ENCODE measurements around the gene TCOF1. TPM values are rescaled to one million over a fixed set of nuclear protein-coding genes. Genes with fewer than 3 reads are reported as not detected.
A peak's percentile ranks its signal among the peaks of the same experiment; 100 is the strongest.

TCOF1 gene
- total and polyA plus RNA-seq, 2 experiments from 2014 or later = 86.8 to 165 TPM

- H3K9me2 ChIP-seq (ENCODE audit: insufficient read depth) = no peaks in the 10 kb centered on the region
- TF ChIP-seq POLR2AphosphoS5 (IDR thresholded peaks at IDR 0.05; ENCODE audit: low read depth) = no peak
- TF ChIP-seq JUNB (IDR thresholded peaks at IDR 0.05; ENCODE audit: unreplicated experiment) = no peak
- no peak for TF ChIP-seq CTCF (conservative IDR thresholded peaks at IDR 0.05; ENCODE audit: low read depth in 2 of 2)
- no peak for TF ChIP-seq EZH2phosphoT487 (IDR thresholded peaks at IDR 0.05; ENCODE audit: unreplicated experiment)
- TF ChIP-seq STAT1 (IDR thresholded peaks at IDR 0.05; ENCODE audit: unreplicated experiment) = no peak
- TF ChIP-seq ZNF331 (CRISPR knock-in tag; IDR thresholded peaks at IDR 0.05; ENCODE audit: low read depth) = no peak
- TF ChIP-seq ZNF462 (CRISPR knock-in tag; IDR thresholded peaks at IDR 0.05) = no peak
- TF ChIP-seq, protein P1, sequence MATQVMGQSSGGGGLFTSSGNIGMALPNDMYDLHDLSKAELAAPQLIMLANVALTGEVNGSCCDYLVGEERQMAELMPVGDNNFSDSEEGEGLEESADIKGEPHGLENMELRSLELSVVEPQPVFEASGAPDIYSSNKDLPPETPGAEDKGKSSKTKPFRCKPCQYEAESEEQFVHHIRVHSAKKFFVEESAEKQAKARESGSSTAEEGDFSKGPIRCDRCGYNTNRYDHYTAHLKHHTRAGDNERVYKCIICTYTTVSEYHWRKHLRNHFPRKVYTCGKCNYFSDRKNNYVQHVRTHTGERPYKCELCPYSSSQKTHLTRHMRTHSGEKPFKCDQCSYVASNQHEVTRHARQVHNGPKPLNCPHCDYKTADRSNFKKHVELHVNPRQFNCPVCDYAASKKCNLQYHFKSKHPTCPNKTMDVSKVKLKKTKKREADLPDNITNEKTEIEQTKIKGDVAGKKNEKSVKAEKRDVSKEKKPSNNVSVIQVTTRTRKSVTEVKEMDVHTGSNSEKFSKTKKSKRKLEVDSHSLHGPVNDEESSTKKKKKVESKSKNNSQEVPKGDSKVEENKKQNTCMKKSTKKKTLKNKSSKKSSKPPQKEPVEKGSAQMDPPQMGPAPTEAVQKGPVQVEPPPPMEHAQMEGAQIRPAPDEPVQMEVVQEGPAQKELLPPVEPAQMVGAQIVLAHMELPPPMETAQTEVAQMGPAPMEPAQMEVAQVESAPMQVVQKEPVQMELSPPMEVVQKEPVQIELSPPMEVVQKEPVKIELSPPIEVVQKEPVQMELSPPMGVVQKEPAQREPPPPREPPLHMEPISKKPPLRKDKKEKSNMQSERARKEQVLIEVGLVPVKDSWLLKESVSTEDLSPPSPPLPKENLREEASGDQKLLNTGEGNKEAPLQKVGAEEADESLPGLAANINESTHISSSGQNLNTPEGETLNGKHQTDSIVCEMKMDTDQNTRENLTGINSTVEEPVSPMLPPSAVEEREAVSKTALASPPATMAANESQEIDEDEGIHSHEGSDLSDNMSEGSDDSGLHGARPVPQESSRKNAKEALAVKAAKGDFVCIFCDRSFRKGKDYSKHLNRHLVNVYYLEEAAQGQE (IDR thresholded peaks at IDR 0.05; ENCODE audit: unreplicated experiment) = no peak
- TF ChIP-seq, protein P2, sequence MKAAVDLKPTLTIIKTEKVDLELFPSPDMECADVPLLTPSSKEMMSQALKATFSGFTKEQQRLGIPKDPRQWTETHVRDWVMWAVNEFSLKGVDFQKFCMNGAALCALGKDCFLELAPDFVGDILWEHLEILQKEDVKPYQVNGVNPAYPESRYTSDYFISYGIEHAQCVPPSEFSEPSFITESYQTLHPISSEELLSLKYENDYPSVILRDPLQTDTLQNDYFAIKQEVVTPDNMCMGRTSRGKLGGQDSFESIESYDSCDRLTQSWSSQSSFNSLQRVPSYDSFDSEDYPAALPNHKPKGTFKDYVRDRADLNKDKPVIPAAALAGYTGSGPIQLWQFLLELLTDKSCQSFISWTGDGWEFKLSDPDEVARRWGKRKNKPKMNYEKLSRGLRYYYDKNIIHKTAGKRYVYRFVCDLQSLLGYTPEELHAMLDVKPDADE (IDR thresholded peaks at IDR 0.05) = no peak
- no peak for TF ChIP-seq ZNF114 (CRISPR knock-in tag; IDR thresholded peaks at IDR 0.05)
- no peak for TF ChIP-seq CREB1 (CRISPR knock-in tag; IDR thresholded peaks at IDR 0.05; ENCODE audit: low read depth)
- TF ChIP-seq NANOG (IDR thresholded peaks at IDR 0.05; ENCODE audit: borderline replicate concordance) = no peak
- TF ChIP-seq EZH2 (IDR thresholded peaks at IDR 0.05; ENCODE audit: low read depth, unreplicated experiment) = no peak
- H3K27me3 Mint-ChIP-seq (ENCODE audit: insufficient read depth, low read depth, poor library complexity) = peaks cover 40% of the 10 kb centered on the region
- H3K27ac Mint-ChIP-seq = peak overlapping the region; percentile 99
- peaks cover 31% of the 10 kb centered on the region for H3K4me1 Mint-ChIP-seq
- H3K4me3 ChIP-seq = peak overlapping the region; percentile 100; the same call in 1 of the 2 replicates
- H2AFZ ChIP-seq = no peak overlapping the region
- H3K9me3 Mint-ChIP-seq = peaks cover 3% of the 10 kb centered on the region; the same call in 2 of the 3 replicates
- DNase-seq (ENCODE audit: low spot score) = no peak
- H3K79me2 ChIP-seq (replicated peaks; ENCODE audit: insufficient read depth) = peaks cover 37% of the 10 kb centered on the region
- H3K36me3 Mint-ChIP-seq (ENCODE audit: low read depth) = peaks cover 68% of the 10 kb centered on the region
- no peaks in the 10 kb centered on the region for H3K27me3 ChIP-seq (ENCODE audit: insufficient read depth)
- peak overlapping the region; percentile 99 for H3K4me3 Mint-ChIP-seq
- peaks cover 52% of the 10 kb centered on the region for H4K20me1 ChIP-seq (replicated peaks; ENCODE audit: insufficient read depth)
- H3K27ac ChIP-seq (ENCODE audit: low read depth) = peak overlapping the region; percentile 95
- H3F3A ChIP-seq (replicated peaks; ENCODE audit: low read depth) = peaks cover 70% of the 10 kb centered on the region
- H3K36me3 ChIP-seq (ENCODE audit: insufficient read depth) = peaks cover 52% of the 10 kb centered on the region
- ATAC-seq = no peak
- peaks cover 16% of the 10 kb centered on the region; the same call in 1 of the 2 replicates for H3K4me1 ChIP-seq (ENCODE audit: insufficient read depth)
- peak overlapping the region; percentile 99; the same call in 1 of the 2 replicates for H3K4me2 ChIP-seq
Observed at GRCh38 chr5:150447188-150447587, 89.7 kb downstream of the TCOF1 start.

Data from GM23338 (cell line).